Measurements from ENCODE around the gene PAM.

Gene PAM

GRCh38 chr5:102754767-102755431 is at the start of gene PAM:
PAM (plus strand) TSS chr5:102755305; CDS start chr5:102866196, 110,891 bp downstream.
- peak; percentile 93 for DNase-seq (ENCODE audit: low spot score)
- TF ChIP-seq, protein P1, sequence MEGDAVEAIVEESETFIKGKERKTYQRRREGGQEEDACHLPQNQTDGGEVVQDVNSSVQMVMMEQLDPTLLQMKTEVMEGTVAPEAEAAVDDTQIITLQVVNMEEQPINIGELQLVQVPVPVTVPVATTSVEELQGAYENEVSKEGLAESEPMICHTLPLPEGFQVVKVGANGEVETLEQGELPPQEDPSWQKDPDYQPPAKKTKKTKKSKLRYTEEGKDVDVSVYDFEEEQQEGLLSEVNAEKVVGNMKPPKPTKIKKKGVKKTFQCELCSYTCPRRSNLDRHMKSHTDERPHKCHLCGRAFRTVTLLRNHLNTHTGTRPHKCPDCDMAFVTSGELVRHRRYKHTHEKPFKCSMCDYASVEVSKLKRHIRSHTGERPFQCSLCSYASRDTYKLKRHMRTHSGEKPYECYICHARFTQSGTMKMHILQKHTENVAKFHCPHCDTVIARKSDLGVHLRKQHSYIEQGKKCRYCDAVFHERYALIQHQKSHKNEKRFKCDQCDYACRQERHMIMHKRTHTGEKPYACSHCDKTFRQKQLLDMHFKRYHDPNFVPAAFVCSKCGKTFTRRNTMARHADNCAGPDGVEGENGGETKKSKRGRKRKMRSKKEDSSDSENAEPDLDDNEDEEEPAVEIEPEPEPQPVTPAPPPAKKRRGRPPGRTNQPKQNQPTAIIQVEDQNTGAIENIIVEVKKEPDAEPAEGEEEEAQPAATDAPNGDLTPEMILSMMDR (IDR thresholded peaks at IDR 0.05; ENCODE audit: borderline replicate concordance, control extremely low read depth, extremely low read depth, insufficient read depth, missing control alignments) = no peak
- in situ Hi-C loops (cut with MboI; ENCODE audit: low sequenced_read_pairs, unreplicated experiment) = no loop called here

GRCh38 chr5:102711525-102712385 is 43.4 kb upstream of the PAM start:
- TF ChIP-seq, protein P1 (IDR thresholded peaks at IDR 0.05; ENCODE audit: borderline replicate concordance, control extremely low read depth, extremely low read depth, insufficient read depth, missing control alignments) = no peak
- no peak for DNase-seq (ENCODE audit: low spot score)
- in situ Hi-C loops (cut with MboI; ENCODE audit: low sequenced_read_pairs, unreplicated experiment) = no loop called here

- in situ Hi-C loops (cut with MboI; ENCODE audit: low sequenced_read_pairs, unreplicated experiment) = no loop called here
- DNase-seq (ENCODE audit: low spot score) = no peak
- TF ChIP-seq, protein P1 (IDR thresholded peaks at IDR 0.05; ENCODE audit: borderline replicate concordance, control extremely low read depth, extremely low read depth, insufficient read depth, missing control alignments) = no peak
These were observed 41.8 kb upstream of the PAM start for GRCh38 chr5:102713278-102713677.

GRCh38 chr5:102713682-102714231 is 41.3 kb upstream of the PAM start:
- TF ChIP-seq, protein P1 (IDR thresholded peaks at IDR 0.05; ENCODE audit: borderline replicate concordance, control extremely low read depth, extremely low read depth, insufficient read depth, missing control alignments) = no peak
- DNase-seq (ENCODE audit: low spot score) = no peak
- in situ Hi-C loops (cut with MboI; ENCODE audit: low sequenced_read_pairs, unreplicated experiment) = no loop called here

DNA sequence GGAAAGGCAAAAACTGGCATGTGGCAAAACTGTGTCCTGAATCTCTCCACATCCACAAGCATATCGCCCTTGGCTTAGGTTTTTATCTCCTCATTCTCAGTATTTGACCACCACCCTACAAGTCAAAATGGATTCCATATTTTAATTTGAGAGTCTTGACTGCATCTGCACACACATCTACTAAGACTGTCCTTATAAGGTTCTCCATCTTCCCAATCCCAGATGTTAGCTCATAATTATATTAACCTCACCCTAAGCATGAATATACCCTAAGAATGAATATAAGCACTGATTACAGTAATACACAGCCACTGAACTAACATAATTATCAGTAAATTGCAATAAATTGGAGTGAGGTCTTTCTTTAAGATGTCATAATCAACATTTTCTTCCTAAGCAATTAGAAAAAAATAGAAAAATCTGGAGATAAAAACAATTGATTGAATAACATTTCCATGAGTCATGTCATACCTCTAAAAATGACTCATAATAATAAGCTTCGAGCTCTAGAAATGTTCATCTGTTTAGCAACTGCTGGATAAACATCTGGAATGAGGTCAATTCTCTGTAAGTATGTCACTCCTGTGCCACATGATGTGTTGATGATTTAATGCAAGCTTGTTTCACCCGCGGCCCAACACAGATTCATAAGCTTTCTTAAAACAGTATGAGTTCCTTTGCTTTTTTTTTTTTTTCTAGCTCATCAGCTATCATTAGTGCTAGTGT is 39.9 kb upstream of the PAM start:
- TF ChIP-seq, protein P1 (IDR thresholded peaks at IDR 0.05; ENCODE audit: borderline replicate concordance, control extremely low read depth, extremely low read depth, insufficient read depth, missing control alignments) = no peak
- in situ Hi-C loops (cut with MboI; ENCODE audit: low sequenced_read_pairs, unreplicated experiment) = no loop called here
- DNase-seq (ENCODE audit: low spot score) = no peak

GRCh38 chr5:102716017-102716416 is 39.1 kb upstream of the PAM start:
- in situ Hi-C loops (cut with MboI; ENCODE audit: low sequenced_read_pairs, unreplicated experiment) = no loop called here
- no peak for DNase-seq (ENCODE audit: low spot score)
- TF ChIP-seq, protein P1 (IDR thresholded peaks at IDR 0.05; ENCODE audit: borderline replicate concordance, control extremely low read depth, extremely low read depth, insufficient read depth, missing control alignments) = no peak

Measured in GM13976 (cell line).